Measurements from ENCODE around the gene RABAC1. TPM values are rescaled to one million over a fixed set of nuclear protein-coding genes. Genes with fewer than 3 reads are reported as not detected.

The RABAC1 gene
- total RNA-seq, 1 donor from 2014 or later, result 132 TPM

- H3K4me1 ChIP-seq, result no peaks in the 10 kb centered on the region
- no peak for TF ChIP-seq CTCF (IDR thresholded peaks at IDR 0.05)
- DNase-seq (no peak), ATAC-seq (no peak)
- H3K27ac ChIP-seq, result no peak overlapping the region
- intact Hi-C loops (cut with DNase I), result no loop called here
- no peak overlapping the region for H3K4me3 ChIP-seq
- H3K27me3 ChIP-seq (ENCODE audit: low read depth), result peaks cover 41% of the 10 kb centered on the region
- no peaks in the 10 kb centered on the region for H3K9me3 ChIP-seq
- H3K36me3 ChIP-seq, result peaks cover 5% of the 10 kb centered on the region
Measured at GRCh38 chr19:41911889-41912731, 47.0 kb downstream of the RABAC1 start.

GRCh38 chr19:41910992-41911888 is 47.9 kb downstream of the RABAC1 start:
- Histone ChIP-seq H3K9me3 (no peaks in the 10 kb centered on the region), H3K4me3 (no peak overlapping the region), H3K36me3 (peaks cover 13% of the 10 kb centered on the region), H3K27me3 (ENCODE audit: low read depth) (peaks cover 33% of the 10 kb centered on the region), H3K4me1 (no peaks in the 10 kb centered on the region), H3K27ac (no peak overlapping the region)
- no peak for ATAC-seq
- no peak for DNase-seq
- intact Hi-C loops (cut with DNase I), result no loop called here
- no peak for TF ChIP-seq CTCF (IDR thresholded peaks at IDR 0.05)

- Histone ChIP-seq H3K9me3 (no peaks in the 10 kb centered on the region), H3K4me3 (no peak overlapping the region), H3K27me3 (ENCODE audit: low read depth) (peaks cover 25% of the 10 kb centered on the region), H3K4me1 (peaks cover 5% of the 10 kb centered on the region), H3K27ac (no peak overlapping the region), H3K36me3 (peaks cover 22% of the 10 kb centered on the region)
- no peak for ATAC-seq
- no peak for TF ChIP-seq CTCF (IDR thresholded peaks at IDR 0.05)
- intact Hi-C loops (cut with DNase I), result no loop called here
- DNase-seq, result no peak
Measured at GRCh38 chr19:41910240-41910991, 48.7 kb downstream of the RABAC1 start.

- no peak for DNase-seq
- no peak for TF ChIP-seq CTCF (IDR thresholded peaks at IDR 0.05)
- ATAC-seq, result no peak
- Histone ChIP-seq H3K27ac (no peak overlapping the region), H3K4me1 (peaks cover 5% of the 10 kb centered on the region), H3K27me3 (ENCODE audit: low read depth) (peaks cover 20% of the 10 kb centered on the region), H3K4me3 (no peak overlapping the region), H3K36me3 (peaks cover 28% of the 10 kb centered on the region), H3K9me3 (no peaks in the 10 kb centered on the region)
- intact Hi-C loops (cut with DNase I), result no loop called here
Measured at GRCh38 chr19:41909706-41910105, 49.4 kb downstream of the RABAC1 start.

All from lower lobe of right lung (tissue), 2 donors.